Fibroblast of villous mesenchyme (primary cell): ENCODE data around the gene HRG. TPM values are rescaled to one million over a fixed set of nuclear protein-coding genes. Genes with fewer than 3 reads are reported as not detected.

Experiments
- DNase-seq: peaks from one replicate; pipeline ENCODE4 v3.0.0-alpha.2; 2010; ENCODE audit warnings: low read depth
- H3K4me3 ChIP-seq: 2 replicates; pipeline ENCODE4 v1.5.1; 2011; ENCODE audit warnings: low read depth, mild to moderate bottlenecking, low read length
- total RNA-seq: library from RNA; depleted of rRNA; stranded (reverse); fragments of >200 nt; gene quantifications from 2 replicates; pipeline ENCODE4 v1.2.3, GENCODE V29; 2012
- TF ChIP-seq, protein P1 (sequence below): IDR thresholded peaks from 2 replicates; pipeline ENCODE4 v1.5.1; 2012; ENCODE audit warnings: low read depth, mild to moderate bottlenecking, low read length; ENCODE audit not compliant: insufficient read depth

Gene HRG
- total RNA-seq, 1 donor: not detected

GRCh38 chr3:186663361-186664118 lies 2.3 kb upstream of the HRG start:
- no peak overlapping the region for H3K4me3 ChIP-seq
- TF ChIP-seq, protein P1, sequence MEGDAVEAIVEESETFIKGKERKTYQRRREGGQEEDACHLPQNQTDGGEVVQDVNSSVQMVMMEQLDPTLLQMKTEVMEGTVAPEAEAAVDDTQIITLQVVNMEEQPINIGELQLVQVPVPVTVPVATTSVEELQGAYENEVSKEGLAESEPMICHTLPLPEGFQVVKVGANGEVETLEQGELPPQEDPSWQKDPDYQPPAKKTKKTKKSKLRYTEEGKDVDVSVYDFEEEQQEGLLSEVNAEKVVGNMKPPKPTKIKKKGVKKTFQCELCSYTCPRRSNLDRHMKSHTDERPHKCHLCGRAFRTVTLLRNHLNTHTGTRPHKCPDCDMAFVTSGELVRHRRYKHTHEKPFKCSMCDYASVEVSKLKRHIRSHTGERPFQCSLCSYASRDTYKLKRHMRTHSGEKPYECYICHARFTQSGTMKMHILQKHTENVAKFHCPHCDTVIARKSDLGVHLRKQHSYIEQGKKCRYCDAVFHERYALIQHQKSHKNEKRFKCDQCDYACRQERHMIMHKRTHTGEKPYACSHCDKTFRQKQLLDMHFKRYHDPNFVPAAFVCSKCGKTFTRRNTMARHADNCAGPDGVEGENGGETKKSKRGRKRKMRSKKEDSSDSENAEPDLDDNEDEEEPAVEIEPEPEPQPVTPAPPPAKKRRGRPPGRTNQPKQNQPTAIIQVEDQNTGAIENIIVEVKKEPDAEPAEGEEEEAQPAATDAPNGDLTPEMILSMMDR: no peak
- DNase-seq: no peak

DNA sequence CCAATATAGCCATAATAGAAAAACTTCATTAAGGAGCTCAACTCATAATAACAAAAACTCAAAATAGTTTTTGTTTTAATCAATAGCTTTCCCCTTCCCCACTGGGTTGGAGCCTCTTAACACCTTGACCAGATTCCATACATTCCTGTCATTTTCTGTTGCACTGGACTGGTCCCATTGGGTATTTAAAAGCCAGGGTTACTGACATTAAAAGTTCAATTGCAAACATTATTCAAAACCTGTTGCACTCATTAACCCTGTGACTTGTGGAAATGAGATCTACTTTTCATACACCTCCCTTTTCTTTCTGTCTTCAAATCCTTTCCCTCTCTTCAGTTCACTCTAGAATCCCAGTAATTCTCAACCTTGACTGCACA lies 1.7 kb upstream of the HRG start:
- H3K4me3 ChIP-seq: no peak overlapping the region
- TF ChIP-seq, protein P1: no peak
- DNase-seq: no peak

DNA sequence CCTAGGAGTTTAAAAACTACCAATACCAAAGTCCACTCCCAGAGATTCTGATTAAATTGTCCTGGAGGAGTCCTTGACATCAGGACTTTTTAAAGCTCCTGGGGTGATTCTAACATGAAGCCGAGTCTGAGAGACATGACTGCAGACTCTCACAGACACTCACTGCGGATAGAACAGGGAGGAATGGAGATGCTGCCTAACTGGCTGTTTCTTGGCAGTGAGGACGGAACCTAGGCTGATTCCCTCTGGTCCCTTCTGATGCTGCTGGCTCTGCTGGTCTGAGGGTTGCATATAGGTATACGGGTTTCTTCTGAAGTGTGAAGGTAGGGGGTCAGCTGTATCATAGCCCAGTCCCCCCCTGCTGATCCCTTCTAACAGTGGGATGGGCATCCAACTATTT lies 1.3 kb upstream of the HRG start:
- DNase-seq: no peak
- no peak overlapping the region for H3K4me3 ChIP-seq
- TF ChIP-seq, protein P1: no peak

DNA sequence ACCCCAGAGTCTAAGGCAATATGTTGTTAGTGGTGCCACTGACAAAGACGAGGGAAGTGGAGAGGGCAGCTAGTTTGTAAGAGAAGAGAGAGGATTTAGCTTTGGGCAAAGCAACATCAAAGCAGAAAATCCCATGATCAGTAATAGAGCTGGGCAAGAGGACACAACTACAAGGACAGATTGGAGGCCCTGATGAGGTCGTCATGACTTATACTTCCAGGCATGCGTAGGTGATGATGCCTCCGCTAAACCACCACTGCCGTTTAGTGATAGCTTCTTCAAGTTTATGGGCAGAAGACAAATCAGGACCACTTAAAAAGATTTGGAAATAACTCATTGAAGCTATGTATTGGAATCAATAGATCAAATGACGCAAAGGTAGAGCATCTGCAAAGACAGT lies 2.6 kb downstream of the HRG start:
- TF ChIP-seq, protein P1: no peak
- no peak overlapping the region for H3K4me3 ChIP-seq
- no peak for DNase-seq

GRCh38 chr3:186669378-186670084 lies 3.7 kb downstream of the HRG start:
- H3K4me3 ChIP-seq: no peak overlapping the region
- TF ChIP-seq, protein P1: no peak
- DNase-seq: no peak

GRCh38 chr3:186670155-186670554 lies 4.3 kb downstream of the HRG start:
- TF ChIP-seq, protein P1: no peak
- H3K4me3 ChIP-seq: no peak overlapping the region
- no peak for DNase-seq
